Measurements from ENCODE around the gene SYCP1.

DNA sequence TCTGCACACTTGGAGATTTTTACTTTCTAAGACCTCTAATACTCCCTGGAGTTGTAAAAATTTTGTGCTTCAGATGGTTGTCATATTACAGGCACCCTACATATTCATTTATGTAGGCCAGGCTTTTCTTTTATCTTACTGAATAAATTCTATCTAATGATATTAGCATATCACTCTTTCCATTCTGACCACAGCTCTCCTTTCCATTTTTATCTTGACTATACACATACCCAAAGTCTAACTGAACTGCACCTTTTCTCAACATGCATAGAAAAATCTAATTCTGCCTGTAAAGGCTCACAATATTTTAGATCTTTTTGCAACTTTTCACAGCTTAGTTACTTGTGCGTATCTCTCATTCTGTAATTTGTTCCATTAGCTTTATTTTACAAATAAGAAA lies 122.2 kb downstream of the SYCP1 start:
- TF ChIP-seq, protein P1, sequence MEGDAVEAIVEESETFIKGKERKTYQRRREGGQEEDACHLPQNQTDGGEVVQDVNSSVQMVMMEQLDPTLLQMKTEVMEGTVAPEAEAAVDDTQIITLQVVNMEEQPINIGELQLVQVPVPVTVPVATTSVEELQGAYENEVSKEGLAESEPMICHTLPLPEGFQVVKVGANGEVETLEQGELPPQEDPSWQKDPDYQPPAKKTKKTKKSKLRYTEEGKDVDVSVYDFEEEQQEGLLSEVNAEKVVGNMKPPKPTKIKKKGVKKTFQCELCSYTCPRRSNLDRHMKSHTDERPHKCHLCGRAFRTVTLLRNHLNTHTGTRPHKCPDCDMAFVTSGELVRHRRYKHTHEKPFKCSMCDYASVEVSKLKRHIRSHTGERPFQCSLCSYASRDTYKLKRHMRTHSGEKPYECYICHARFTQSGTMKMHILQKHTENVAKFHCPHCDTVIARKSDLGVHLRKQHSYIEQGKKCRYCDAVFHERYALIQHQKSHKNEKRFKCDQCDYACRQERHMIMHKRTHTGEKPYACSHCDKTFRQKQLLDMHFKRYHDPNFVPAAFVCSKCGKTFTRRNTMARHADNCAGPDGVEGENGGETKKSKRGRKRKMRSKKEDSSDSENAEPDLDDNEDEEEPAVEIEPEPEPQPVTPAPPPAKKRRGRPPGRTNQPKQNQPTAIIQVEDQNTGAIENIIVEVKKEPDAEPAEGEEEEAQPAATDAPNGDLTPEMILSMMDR (IDR thresholded peaks at IDR 0.05): no peak
- TF ChIP-seq POLR2A (IDR thresholded peaks at IDR 0.05): no peak
